SK-N-MC (cell line): ENCODE measurements around the gene FMN2.

Experiments
- EZH2 ChIP-seq: fragments of 200-600 bp; sonication (generic); IDR thresholded peaks from one replicate; pipeline ENCODE4 v1.6.1; 2017; ENCODE audit warnings: antibody characterized with exemption
- POLR2AphosphoS5 ChIP-seq: IDR thresholded peaks from 2 replicates; pipeline ENCODE4 v1.6.1; 2012; ENCODE audit warnings: mild to moderate bottlenecking, low read depth, low read length, borderline replicate concordance

GRCh38 chr1:240491156-240491555, 399.5 kb downstream of the FMN2 start:
- no peak for TF ChIP-seq EZH2
- no peak for TF ChIP-seq POLR2AphosphoS5
